HCT116 (cell line): ENCODE results near the gene ATP6V1A.

Experiments used
- EZH2 ChIP-seq: fragments of 200-600 bp; sonication (generic); IDR thresholded peaks from 2 replicates; pipeline ENCODE4 v1.6.1; 2017; ENCODE audit warnings: antibody characterized with exemption, mixed run types
- JUND ChIP-seq: IDR thresholded peaks from 2 replicates; pipeline ENCODE4 v1.6.1; 2012
- MAX ChIP-seq: IDR thresholded peaks from 2 replicates; pipeline ENCODE4 v1.6.1; 2012
- POLR2A ChIP-seq: IDR thresholded peaks from 2 replicates; pipeline ENCODE4 v1.7.0; 2011; ENCODE audit warnings: borderline replicate concordance; ENCODE audit not compliant: insufficient read depth, insufficient read length; ENCODE audit errors: extremely low read depth
- POLR2AphosphoS5 ChIP-seq: IDR thresholded peaks from 2 replicates; pipeline ENCODE4 v1.6.1; 2011; ENCODE audit warnings: mild to moderate bottlenecking, low read depth, low read length, moderate library complexity
- SRF ChIP-seq: IDR thresholded peaks from 2 replicates; pipeline ENCODE4 v1.6.1; 2012; ENCODE audit warnings: low read depth
- ZNF274 ChIP-seq: fragments of 200-500 bp; sonication (Bioruptor generic); IDR thresholded peaks from 2 replicates; pipeline ENCODE4 v1.6.1; 2014; ENCODE audit warnings: mild to moderate bottlenecking, low read depth, low read length, inconsistent platforms
- TF ChIP-seq, protein P1 (sequence below): IDR thresholded peaks from 2 replicates; pipeline ENCODE4 v1.6.1; 2012
- TF ChIP-seq, protein P2 (sequence below), 3 experiments: fragments of 200-600 bp in 1 of 3; sonication (generic) in 1 of 3; IDR thresholded peaks in 2 of 3; conservative IDR thresholded peaks in 1 of 3; 2 replicates each; pipeline ENCODE4 v1.5.1; 2012 to 2017; ENCODE audit warnings: low read depth in 2 of 3, low read length in 2 of 3, antibody characterized with exemption in 1 of 3, borderline replicate concordance in 1 of 3, control low read depth in 1 of 3, mild to moderate bottlenecking in 1 of 3, mixed read lengths in 1 of 3, mixed run types in 1 of 3, moderate library complexity in 1 of 3; ENCODE audit not compliant: insufficient read depth in 1 of 3

- TF ChIP-seq EZH2, result no peak
- TF ChIP-seq, protein P1, sequence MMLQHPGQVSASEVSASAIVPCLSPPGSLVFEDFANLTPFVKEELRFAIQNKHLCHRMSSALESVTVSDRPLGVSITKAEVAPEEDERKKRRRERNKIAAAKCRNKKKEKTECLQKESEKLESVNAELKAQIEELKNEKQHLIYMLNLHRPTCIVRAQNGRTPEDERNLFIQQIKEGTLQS, result no peak
- no peak for TF ChIP-seq POLR2A
- TF ChIP-seq, protein P2, sequence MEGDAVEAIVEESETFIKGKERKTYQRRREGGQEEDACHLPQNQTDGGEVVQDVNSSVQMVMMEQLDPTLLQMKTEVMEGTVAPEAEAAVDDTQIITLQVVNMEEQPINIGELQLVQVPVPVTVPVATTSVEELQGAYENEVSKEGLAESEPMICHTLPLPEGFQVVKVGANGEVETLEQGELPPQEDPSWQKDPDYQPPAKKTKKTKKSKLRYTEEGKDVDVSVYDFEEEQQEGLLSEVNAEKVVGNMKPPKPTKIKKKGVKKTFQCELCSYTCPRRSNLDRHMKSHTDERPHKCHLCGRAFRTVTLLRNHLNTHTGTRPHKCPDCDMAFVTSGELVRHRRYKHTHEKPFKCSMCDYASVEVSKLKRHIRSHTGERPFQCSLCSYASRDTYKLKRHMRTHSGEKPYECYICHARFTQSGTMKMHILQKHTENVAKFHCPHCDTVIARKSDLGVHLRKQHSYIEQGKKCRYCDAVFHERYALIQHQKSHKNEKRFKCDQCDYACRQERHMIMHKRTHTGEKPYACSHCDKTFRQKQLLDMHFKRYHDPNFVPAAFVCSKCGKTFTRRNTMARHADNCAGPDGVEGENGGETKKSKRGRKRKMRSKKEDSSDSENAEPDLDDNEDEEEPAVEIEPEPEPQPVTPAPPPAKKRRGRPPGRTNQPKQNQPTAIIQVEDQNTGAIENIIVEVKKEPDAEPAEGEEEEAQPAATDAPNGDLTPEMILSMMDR (IDR thresholded peaks at IDR 0.05 in 2 of 3, conservative IDR thresholded peaks at IDR 0.05 in 1 of 3; ENCODE audit: borderline replicate concordance in 1 of 3, insufficient read depth in 1 of 3, low read depth in 2 of 3, low read length in 2 of 3), result no peak
- TF ChIP-seq ZNF274, result no peak
- no peak for TF ChIP-seq MAX
- TF ChIP-seq JUND, result no peak
- TF ChIP-seq POLR2AphosphoS5, result no peak
- TF ChIP-seq SRF, result no peak
Observed at GRCh38 chr3:113698213-113698742, 48.6 kb upstream of the ATP6V1A start.
